Measurements from ENCODE around the gene CHMP6. TPM values are rescaled to one million over a fixed set of nuclear protein-coding genes. Genes with fewer than 3 reads are reported as not detected.
"Not testable (repeated sequence)": the region's sequence is repeated elsewhere in the genome, so short reads cannot be mapped to it uniquely, and the experiment has no call there.

CHMP6 gene
- total RNA-seq, 1 experiment from 2014 or later, result 17.4 TPM

DNA sequence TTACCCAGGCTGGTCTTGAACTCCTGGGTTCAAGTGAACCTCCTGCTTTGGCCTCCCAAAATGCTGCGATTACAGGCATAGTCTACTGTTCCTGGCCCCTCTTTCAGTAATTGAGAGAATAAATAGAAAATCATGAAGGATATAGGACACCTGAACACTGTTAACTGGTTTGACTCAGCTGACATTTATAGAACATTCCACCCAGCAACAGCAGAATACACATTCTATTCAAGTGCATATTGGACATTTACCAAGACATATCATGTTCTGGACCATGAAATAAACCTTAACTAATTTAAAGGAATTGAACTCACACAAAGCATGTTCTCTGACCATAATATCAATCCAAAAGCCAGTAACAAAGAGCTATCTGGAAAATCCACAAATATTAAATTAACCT, 23.5 kb downstream of the CHMP6 start:
- no peak for DNase-seq
- intact Hi-C loops (cut with micrococcal nuclease; ENCODE audit: unreplicated experiment), result no loop called here
- no peaks in the 10 kb centered on the region for H3F3A ChIP-seq (ENCODE audit: insufficient read depth, low read depth)
- H3K9me2 ChIP-seq (ENCODE audit: insufficient read depth), result no peaks in the 10 kb centered on the region
- H3K4me3 ChIP-seq, result no peak overlapping the region
- TF ChIP-seq EZH2 (IDR thresholded peaks at IDR 0.05; ENCODE audit: low read depth), result no peak
- TF ChIP-seq, protein P1, sequence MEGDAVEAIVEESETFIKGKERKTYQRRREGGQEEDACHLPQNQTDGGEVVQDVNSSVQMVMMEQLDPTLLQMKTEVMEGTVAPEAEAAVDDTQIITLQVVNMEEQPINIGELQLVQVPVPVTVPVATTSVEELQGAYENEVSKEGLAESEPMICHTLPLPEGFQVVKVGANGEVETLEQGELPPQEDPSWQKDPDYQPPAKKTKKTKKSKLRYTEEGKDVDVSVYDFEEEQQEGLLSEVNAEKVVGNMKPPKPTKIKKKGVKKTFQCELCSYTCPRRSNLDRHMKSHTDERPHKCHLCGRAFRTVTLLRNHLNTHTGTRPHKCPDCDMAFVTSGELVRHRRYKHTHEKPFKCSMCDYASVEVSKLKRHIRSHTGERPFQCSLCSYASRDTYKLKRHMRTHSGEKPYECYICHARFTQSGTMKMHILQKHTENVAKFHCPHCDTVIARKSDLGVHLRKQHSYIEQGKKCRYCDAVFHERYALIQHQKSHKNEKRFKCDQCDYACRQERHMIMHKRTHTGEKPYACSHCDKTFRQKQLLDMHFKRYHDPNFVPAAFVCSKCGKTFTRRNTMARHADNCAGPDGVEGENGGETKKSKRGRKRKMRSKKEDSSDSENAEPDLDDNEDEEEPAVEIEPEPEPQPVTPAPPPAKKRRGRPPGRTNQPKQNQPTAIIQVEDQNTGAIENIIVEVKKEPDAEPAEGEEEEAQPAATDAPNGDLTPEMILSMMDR (conservative IDR thresholded peaks at IDR 0.05), result no peak
- H2AFZ ChIP-seq, result no peak overlapping the region
- ChIA-PET CTCF (no interaction called here), POLR2A (ENCODE audit: unreplicated experiment) (interaction anchor here (0.7 kb wide), 1 partner anchor 213 kb away, joined by 6 read pairs; no protein-coding TSS in a partner anchor)
- H3K79me2 ChIP-seq (ENCODE audit: low read depth), result no peaks in the 10 kb centered on the region
- no peak overlapping the region for H3K27ac ChIP-seq
- H3K4me2 ChIP-seq, result no peak overlapping the region
- H3K4me1 ChIP-seq (replicated peaks; ENCODE audit: insufficient read depth), result no peaks in the 10 kb centered on the region
- no peaks in the 10 kb centered on the region for H4K20me1 ChIP-seq (ENCODE audit: insufficient read depth)
- no TSS peak for BruUV-seq (replicated peaks)
- H3K27me3 ChIP-seq (ENCODE audit: insufficient read depth, low read depth), result no peaks in the 10 kb centered on the region
- H3K36me3 ChIP-seq (ENCODE audit: low read depth), result no peaks in the 10 kb centered on the region
- H3K9me3 ChIP-seq (ENCODE audit: insufficient read depth, low read depth), result no peaks in the 10 kb centered on the region

DNA sequence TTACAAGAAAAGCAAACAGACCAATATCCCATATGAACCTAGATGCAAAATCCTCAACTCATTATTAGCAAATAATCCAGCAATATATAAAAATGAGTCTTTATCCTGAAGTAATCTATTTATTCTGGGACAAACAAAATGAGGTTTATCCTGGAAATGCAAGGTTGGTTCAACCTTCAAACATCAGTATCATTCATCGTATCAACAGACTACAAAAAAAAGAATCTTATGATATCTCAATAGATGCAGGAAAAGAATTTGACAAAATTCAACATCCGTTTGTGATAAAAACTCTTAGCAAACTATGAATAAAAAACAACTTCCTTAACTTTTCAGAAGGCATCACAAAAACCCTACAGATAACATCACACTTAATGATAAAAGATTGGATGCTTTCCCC, 24.9 kb downstream of the CHMP6 start:
- no peak overlapping the region for H3K4me2 ChIP-seq
- no peak for DNase-seq
- H3K79me2 ChIP-seq (ENCODE audit: low read depth), result no peaks in the 10 kb centered on the region
- BruUV-seq (replicated peaks), result no TSS peak
- H3K36me3 ChIP-seq (ENCODE audit: low read depth), result no peaks in the 10 kb centered on the region
- no peaks in the 10 kb centered on the region for H3K9me3 ChIP-seq (ENCODE audit: insufficient read depth, low read depth)
- TF ChIP-seq, protein P1 (conservative IDR thresholded peaks at IDR 0.05), result no peak
- no peak for TF ChIP-seq EZH2 (IDR thresholded peaks at IDR 0.05; ENCODE audit: low read depth)
- H3K9me2 ChIP-seq (ENCODE audit: insufficient read depth), result no peaks in the 10 kb centered on the region
- intact Hi-C loops (cut with micrococcal nuclease; ENCODE audit: unreplicated experiment), result no loop called here
- H3K27ac ChIP-seq, result no peak overlapping the region
- H3K27me3 ChIP-seq (ENCODE audit: insufficient read depth, low read depth), result no peaks in the 10 kb centered on the region
- H2AFZ ChIP-seq, result no peak overlapping the region
- no peaks in the 10 kb centered on the region for H3K4me1 ChIP-seq (replicated peaks; ENCODE audit: insufficient read depth)
- H3F3A ChIP-seq (ENCODE audit: insufficient read depth, low read depth), result no peaks in the 10 kb centered on the region
- no peak overlapping the region for H3K4me3 ChIP-seq
- no peaks in the 10 kb centered on the region for H4K20me1 ChIP-seq (ENCODE audit: insufficient read depth)
- ChIA-PET POLR2A (ENCODE audit: unreplicated experiment) (no interaction called here), CTCF (no interaction called here)

DNA sequence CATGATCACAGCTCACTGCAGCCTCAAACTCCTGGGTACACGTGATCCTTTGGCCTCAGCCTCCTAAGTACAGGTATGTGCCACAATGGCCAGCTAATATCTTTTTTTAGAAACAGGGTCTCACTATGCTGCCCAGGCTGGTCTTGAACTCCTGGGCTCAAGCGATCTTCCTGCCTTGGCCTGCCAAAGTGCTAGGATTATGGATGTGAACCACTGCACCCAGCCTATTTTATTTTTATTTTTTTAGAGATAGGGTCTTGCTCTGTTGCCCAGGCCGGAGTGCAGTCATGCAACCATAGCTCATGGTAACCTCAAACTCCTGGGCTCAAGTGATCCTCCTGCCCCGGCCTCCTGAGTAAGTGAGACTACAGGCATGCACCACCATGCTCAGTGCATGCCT, 25.7 kb downstream of the CHMP6 start:
- H2AFZ ChIP-seq; H3K9me3 ChIP-seq (ENCODE audit: insufficient read depth, low read depth); H3K4me3 ChIP-seq; CTCF ChIA-PET; H3K27me3 ChIP-seq (ENCODE audit: insufficient read depth, low read depth); H3F3A ChIP-seq (ENCODE audit: insufficient read depth, low read depth); H4K20me1 ChIP-seq (ENCODE audit: insufficient read depth); H3K36me3 ChIP-seq (ENCODE audit: low read depth); DNase-seq; H3K4me1 ChIP-seq (replicated peaks; ENCODE audit: insufficient read depth); POLR2A ChIA-PET (ENCODE audit: unreplicated experiment); H3K79me2 ChIP-seq (ENCODE audit: low read depth); intact Hi-C loops (cut with micrococcal nuclease; ENCODE audit: unreplicated experiment); H3K4me2 ChIP-seq; BruUV-seq (replicated peaks); H3K27ac ChIP-seq; H3K9me2 ChIP-seq (ENCODE audit: insufficient read depth): not testable (repeated sequence)

DNA sequence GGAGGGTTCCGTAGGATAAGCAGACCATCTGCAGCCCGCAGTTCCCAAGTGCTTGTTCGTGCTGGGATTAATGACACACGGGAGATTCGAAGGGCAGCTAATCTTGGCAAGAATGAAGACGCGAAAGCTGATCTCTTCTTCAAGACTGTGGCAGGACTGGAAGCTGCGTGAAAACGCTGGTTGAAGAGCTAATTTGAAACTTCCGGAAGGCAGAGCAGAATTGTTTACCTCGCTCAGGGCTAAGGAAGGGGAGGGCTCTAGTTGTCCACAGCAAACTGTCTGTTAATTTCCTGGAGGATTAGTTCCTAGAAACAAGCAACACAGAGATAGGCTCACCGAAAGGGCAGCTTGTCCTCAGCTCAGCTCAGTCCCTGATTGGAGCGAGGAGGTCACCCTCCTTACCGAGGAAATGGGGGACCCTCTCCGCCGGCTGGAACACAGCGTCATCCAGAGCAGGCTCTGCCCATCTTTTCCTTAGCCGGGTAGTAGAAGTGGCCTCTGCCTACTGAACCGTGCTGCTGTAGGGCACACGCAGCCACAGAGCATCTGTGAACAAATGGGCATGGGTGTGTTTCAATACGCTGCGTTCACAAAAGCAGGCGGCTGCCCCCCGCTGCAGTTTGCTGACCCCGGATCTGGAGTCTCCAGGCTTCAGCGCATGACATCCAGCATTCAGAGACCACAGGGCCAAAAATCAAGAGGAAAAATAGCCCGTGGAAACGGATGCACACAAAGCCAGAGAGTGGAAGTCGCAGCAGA, 26.6 kb downstream of the CHMP6 start:
- Histone ChIP-seq H3K9me3 (ENCODE audit: insufficient read depth, low read depth) (no peaks in the 10 kb centered on the region), H3F3A (ENCODE audit: insufficient read depth, low read depth) (no peaks in the 10 kb centered on the region), H3K27me3 (ENCODE audit: insufficient read depth, low read depth) (no peaks in the 10 kb centered on the region), H3K4me2 (no peak overlapping the region), H3K27ac (no peak overlapping the region), H3K4me1 (replicated peaks; ENCODE audit: insufficient read depth) (no peaks in the 10 kb centered on the region), H3K4me3 (no peak overlapping the region), H2AFZ (no peak overlapping the region), H3K9me2 (ENCODE audit: insufficient read depth) (no peaks in the 10 kb centered on the region), H4K20me1 (ENCODE audit: insufficient read depth) (no peaks in the 10 kb centered on the region), H3K36me3 (ENCODE audit: low read depth) (no peaks in the 10 kb centered on the region), H3K79me2 (ENCODE audit: low read depth) (no peaks in the 10 kb centered on the region)
- no peak for DNase-seq
- ChIA-PET POLR2A (ENCODE audit: unreplicated experiment) (no interaction called here), CTCF (interaction anchor here (0.6 kb wide), 1 partner anchor 29 kb away, joined by 3 read pairs; no protein-coding TSS in a partner anchor)
- TF ChIP-seq, protein P1 (conservative IDR thresholded peaks at IDR 0.05), result no peak
- TF ChIP-seq EZH2 (IDR thresholded peaks at IDR 0.05; ENCODE audit: low read depth), result no peak
- no TSS peak for BruUV-seq (replicated peaks)
- intact Hi-C loops (cut with micrococcal nuclease; ENCODE audit: unreplicated experiment), result no loop called here

Measured in PC-9 (cell line).